NCI-H2171 treated with DMSO at 0.1 percent for 48 hours (cell line): ENCODE data around the gene NUDT2.
"Not testable (repeated sequence)": the region's sequence is repeated elsewhere in the genome, so short reads cannot be mapped to it uniquely, and the experiment has no call there.

Experiments used
- DNase-seq: peaks from one replicate; lab custom pipeline; 2025; lab: John Stamatoyannopoulos, UW

Gene NUDT2

DNA sequence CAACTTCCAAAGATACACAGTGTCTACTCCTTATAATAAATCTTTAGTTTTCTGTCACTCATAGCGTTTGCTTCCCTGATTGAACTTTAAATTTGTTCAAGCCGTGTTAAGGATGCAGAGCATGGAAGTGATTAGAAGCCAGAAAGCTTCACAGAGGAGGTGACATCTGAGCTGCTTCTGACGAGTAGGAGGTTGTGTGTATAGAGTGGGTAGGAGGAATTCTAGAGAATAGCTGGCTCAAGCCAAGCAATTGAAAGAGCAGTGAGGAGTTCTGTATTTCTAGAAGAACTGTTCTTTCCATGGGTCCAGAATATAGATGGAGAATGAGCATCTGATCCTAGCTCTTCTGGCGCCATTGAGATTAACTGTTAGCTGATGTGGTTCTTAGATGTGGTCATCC, 6.0 kb downstream of the NUDT2 start:
- no peak for DNase-seq

DNA sequence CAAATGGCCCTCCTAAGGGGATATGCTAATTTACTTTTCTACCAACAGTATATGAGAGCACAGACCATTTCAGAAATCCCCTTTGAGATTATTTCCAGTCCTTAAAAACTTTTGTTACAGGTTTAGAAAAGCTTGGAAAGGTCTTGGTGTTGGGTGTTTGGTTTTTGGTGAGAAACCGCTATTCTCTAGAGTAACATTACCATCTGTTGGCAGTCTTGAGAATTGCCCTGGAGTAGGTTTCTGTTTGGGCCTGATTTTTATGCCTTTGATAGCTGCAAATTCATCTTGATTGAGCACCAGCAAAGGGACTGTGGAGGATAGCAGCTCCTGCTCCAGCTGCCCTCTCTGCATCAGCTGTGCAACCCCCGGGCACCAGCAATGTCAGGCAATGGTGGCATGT, 8.0 kb downstream of the NUDT2 start:
- DNase-seq: peak; percentile 25

DNA sequence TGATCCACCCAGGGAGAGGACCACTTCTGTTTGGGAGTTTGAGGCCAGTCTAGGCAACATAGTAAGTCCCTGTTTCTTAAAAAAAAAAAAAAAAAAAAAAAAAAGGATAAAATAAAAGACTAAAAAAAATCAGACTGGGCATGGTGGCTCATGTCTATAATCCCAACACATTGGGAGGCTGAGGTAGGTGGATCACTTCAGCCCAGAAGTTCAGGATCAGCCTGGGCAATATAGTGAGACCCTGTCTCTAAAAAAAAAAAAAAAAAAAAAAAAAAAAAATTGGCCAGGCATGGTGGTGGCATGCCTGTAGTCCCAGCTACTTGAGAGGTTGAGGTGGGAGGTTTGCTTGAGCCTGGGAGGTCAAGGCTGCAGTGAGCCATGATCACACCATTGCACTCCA, 8.7 kb downstream of the NUDT2 start:
- not testable (repeated sequence) for DNase-seq

DNA sequence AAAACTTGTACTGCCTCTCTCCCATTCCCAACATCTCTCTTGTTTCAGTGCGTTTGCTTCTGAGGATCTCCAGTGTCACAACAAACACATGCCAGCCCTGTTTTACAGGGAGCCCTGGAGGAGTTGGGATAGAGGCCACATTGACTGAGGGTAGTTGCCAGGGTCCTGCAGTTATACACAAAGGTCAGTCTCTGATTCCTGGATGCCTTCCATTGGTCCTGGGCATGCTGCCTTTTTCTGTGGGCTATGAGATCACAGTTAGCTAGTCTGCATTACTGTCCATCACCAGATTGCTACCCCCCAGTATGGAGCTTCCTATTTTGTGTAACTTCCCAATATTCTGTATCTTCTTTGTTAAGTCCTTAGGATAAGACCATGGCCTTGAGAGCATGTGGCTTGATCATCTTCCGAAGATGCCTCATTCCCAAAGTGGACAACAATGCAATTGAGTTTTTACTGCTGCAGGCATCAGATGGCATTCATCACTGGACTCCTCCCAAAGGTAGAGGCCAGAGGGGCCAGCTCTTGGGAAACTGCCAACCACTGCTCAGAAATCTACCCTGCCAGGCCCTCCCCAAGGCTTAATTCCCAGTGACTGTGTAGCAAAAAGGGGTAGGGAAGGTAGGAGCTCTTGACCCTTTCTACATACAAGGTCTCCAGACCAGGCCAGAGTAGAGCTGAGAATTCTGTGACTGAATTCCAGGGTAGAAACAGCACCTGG, 9.5 kb downstream of the NUDT2 start:
- no peak for DNase-seq

DNA sequence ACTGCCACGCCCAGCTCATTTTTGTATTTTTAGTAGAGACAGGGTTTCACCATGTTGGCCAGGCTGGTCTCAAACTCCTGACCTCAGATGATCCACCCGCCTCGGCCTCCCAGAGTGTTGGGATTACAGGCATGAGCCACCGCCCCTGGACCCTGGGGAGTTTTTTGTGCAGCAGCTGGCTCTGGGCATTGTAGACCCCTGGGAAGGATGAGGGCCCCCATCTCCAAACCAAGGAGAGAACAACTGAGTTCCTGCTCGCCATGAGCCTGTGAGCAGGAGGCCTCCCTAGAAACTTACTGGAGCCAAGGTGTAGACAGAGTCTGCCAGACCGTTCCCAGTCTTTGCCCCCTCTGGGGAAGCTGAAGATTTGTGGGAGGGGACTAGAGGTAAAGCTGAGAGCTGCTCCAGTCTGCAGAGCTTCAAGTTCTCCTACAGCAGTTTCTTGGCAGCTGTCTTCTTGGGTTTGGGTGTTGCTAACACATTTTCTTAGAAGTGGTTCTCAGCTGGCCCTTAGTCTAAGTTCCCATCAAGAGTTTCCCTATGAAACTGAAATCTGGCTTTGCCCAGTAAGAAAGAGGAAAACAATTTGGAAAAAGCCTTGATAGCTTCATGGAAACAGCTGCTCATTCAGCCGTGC, 12.4 kb downstream of the NUDT2 start:
- DNase-seq: no peak

DNA sequence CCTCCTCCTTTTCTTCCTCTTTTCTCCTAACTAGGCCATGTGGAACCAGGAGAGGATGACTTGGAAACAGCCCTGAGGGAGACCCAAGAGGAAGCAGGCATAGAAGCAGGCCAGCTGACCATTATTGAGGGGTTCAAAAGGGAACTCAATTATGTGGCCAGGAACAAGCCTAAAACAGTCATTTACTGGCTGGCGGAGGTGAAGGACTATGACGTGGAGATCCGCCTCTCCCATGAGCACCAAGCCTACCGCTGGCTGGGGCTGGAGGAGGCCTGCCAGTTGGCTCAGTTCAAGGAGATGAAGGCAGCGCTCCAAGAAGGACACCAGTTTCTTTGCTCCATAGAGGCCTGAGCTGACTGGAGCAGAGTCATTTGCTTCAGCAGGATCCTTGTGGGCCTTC, 13.7 kb downstream of the NUDT2 start:
- no peak for DNase-seq

DNA sequence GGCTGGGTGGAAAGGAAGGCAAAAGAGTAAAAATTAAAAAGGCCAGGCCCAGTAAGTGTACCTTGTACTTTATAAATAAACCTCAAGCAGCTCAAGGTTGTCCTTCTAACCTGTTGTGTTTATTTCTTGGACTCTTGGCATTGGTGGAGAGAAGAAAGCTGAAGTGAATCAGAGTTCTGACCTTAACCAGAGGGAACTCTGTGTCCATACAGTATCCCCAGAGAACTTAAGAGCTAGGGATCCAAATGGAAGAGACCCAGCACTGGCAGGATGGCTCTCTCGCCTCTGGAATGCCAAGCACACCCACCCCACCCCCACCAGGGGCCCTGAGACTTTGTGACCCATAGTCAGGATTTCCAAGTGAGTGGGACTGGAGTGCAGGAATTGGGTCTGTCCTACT, 14.2 kb downstream of the NUDT2 start:
- no peak for DNase-seq

DNA sequence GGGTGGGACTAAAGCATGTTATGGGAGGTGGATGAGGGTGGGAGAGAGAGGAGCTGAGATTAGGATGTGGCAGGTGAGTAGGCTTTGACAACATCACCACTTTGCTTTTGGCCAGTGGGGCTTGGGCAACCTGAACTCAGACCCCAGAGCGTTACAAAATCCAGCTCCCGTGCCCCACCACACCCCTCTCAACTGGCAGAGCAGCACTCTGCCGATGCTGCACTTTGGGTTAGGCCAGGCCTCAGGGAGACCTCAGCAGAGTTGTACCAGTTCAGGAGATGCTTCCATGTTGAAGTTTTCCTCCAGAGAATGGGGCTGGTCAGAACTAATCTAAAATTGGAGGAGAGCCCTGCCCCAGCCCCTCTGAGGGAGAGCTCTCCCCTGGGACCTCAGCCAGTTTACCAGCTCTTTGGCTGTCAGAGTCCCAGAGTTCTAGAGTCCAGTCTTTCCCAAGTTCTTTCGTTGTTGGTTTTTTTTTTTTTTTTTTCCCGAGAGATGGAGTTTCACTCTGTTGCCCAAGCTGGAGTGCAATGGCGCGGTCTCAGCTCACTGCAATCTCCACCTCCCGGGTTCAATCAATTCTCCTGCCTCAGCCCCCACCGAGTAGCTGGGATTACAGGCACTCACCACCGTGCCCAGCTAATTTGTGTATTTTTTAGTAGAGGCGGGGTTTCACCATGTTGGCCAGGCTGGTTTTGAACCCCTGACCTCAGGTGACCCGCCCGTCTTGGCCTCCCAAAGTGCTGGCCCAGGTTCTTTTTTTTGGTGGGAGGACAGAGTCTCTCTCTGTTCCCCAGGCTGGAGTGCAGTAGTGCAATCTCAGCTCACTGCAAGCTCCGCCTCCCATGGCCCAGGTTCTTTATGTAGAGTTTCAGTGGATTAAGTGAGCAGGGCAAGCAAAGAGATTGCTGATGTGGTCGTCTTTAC, 17.8 kb downstream of the NUDT2 start:
- no peak for DNase-seq

DNA sequence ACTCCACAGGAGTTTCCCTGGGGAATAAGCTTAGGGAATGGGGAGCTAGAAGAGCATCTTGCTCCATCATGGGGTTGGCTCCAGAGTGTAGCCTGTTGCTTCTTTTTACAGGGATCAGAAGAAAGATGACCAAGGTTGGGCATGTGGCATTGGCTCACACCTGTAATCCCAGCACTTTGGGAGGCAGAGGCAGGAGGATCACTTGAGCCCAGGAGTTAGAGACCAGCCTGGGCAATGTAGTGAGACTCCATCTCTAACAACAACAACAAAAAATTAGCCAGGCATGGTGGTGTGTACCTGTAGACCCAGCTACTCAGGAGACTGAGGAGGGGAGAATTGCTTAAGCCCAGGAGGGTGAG, 18.4 kb downstream of the NUDT2 start:
- DNase-seq: no peak

DNA sequence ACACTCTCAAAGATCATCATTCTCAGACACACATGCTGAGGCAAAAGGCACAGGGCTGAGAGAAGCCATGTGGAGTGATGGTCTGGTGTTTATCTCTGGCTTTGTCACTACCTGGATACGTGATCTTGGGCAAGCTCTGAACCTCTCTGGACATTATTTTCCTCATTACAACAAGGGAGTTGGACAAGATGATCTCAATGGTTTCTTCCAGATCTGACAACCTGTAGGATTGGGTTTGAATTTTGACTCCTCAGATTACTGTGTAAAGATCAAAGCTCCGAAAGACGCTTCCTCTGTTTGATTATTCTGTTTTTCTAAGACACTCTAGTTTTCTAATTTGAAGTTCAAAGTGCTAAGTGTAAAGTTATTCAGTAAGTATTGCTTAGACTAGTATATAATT, 20.0 kb downstream of the NUDT2 start:
- DNase-seq: no peak

DNA sequence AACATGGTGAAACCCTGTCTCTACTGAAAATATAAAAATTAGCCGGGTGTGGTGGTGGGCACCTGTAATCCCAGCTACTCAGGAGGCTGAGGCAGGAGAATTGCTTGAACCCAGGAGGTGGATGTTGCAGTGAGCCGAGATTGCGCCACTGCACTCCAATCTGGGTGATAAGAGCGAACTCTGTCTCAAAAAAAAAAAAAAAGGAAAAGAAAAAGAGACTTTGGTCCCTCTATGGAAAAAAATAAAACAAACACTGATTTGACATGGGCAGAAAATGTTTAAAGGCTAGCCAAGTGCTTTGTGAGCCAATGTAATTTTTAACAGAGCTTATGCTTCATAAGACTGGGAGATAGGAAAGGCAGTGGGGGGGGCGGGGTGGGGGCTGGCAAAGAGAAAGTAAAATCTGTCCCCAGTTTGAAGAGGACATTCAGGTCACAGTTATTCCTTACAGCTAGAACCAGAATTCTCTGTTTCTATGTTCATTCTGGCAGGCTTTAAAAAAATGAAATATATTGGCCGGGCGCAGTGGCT, 22.8 kb downstream of the NUDT2 start:
- not testable (repeated sequence) for DNase-seq

DNA sequence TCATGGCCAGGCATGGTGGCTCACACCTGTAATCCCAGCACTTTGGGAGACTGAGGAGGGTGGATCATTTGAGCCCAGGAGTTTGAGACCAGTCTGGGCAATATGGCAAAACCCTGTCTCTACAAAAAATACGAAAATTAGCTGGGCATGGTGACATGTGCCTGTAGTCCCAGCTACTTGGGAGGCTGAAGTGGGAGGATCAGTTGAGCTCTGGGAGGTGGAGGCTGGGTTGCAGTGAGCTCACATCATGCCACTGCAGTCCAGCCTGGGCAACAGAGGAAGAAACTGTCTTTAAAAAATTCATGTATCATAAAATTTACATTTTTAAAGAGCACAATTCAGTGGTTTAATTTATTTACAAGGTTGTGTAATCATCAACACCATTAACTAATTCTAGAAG, 23.6 kb downstream of the NUDT2 start:
- DNase-seq: not testable (repeated sequence)

DNA sequence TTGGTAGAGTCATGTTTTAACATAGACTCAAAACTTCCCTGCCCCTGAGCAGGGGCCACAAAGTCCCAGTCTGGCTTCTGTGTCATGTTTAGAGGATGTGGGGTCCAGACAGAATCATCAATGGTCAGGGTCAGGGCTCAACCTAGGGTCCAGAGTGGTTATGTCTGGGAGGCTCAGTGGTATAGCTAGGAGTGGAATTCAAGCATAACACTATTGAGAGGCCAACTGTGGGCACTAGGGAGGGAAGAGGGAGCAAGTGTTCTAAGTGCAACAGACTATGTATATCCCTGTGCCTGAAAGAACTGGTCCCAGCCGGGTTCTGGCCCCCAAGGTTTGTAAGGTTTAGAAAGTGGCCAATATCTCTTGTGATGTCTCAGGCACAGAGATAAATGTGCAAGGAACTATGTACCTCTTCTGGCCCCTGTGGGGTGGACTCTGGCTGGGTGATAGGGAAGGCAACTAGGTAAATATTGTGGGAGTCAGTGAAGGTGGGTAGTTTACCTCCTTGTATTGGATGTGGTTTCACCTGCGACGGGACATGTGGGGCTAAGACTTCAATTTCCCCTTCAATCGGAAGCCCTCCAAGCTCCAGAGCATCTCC, 33.3 kb downstream of the NUDT2 start:
- DNase-seq: no peak

DNA sequence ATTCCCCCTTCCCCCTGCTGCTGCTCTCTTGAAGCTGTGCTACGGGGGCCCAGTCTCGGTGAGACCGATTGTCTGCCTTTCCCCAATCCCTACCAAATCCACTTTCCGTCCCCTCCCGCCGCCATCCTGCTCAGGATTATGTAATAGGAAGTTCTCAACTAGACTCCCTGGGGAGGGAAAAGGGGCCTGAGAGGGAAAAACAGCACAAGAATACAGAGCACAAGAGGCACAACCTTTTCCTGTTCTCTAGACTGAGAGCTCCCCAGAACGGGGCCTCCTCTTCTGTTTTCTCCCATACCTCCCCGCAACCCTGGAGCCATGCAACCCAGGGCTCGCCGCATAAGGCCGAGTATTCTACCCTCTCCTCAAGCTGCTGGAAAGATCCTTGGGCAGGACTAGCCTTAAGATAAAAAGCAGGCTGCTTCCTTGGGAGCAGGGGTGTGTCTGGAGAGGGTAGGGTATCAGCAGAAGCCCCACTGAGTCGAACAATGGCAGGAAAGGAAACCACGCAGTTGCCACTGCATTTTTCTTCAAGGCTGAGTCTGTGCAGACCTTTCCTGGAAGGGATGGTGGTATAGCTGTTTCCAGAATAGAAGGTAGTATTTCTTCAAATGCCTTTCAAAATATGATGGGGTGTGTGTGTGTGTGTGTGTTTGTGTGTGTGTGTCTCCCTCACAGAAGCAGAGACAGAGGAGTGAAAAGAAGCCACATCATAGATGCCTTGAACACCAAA, 34.4 kb downstream of the NUDT2 start:
- no peak for DNase-seq

DNA sequence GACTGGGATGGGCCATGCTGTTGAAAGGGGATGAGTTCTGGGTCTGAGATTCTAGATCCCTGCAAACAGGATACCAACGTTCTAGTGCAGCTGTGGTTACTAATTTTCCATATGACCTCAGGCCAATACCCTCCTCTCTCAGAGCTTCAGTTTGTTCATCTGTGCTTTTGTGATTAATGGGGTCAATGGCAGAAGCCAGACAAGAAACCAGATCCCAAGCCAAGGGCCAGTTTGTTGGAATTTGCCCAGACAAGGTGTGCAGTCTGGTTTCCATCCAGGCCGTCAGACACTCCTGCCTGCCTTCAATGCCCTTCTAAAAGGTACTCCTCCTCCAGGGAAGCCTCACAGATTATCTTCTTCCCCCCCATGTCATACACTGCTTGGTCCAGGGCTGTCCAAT, 35.9 kb downstream of the NUDT2 start:
- no peak for DNase-seq

DNA sequence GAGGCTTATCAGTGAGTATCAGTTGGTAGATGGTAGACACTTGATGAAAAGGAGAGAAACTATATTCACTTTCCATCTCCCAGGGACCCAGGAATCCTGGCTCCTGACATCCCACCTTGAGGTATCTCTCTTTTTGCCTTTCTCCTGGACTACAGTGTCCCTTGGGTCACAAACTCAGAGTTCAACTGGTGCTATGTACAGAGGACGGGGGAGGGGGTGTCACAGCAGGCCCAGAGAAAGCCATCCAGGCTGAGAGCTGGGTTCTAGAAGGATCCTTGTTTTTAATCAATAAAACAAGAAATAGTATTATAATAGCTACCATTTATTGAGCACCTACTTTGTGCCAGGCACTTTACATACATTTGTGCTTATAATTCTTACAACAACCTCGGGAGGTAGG, 37.0 kb downstream of the NUDT2 start:
- no peak for DNase-seq

DNA sequence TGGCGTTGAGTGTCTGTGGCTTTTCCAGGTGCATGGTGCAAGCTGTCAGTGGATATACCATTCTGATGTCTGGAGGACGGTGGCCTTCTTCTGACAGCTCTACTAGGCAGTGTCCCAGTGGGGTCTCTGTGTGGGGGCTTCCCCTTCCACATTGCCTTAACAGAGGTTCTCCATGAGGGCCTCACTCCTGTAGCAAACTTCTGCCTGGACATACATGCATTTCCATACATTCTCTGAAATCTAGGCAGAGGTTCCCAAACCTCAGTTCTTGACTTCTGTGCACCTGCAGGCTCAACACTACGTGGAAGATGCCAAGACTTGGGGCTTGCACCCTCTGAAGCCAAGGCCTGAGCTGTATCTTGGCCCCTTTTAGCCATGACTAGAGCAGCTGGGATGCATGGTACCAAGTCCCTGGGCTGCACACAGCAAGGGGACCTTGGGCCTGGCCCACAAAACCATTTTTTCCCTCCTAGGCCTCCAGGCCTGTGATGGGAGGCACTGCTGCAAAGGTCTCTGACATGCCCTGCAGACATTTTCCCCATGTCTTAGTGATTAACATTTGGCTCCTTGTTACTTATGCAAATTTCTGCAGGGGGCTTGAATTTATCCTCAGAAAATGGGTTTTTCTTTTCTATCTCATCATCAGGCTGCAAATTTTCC, 38.5 kb downstream of the NUDT2 start:
- not testable (repeated sequence) for DNase-seq

DNA sequence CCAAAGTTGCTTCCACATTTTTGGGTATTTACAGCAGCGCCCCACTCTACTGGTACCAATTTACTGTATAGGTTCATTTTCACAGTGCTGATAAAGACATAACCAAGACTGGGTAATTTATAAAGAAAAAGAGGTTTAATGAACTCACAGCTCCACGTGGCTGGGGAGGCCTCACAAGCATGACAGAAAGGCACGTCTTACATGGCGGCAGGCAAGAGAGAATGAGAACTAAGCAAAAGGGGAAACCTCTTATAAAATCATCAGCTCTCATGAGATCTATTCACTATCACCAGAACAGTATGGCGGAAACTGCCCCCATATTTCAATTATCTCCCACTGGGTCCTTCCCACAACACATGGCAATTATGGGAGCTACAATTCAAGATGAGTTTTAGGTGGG, 39.4 kb downstream of the NUDT2 start:
- DNase-seq: not testable (repeated sequence)

DNA sequence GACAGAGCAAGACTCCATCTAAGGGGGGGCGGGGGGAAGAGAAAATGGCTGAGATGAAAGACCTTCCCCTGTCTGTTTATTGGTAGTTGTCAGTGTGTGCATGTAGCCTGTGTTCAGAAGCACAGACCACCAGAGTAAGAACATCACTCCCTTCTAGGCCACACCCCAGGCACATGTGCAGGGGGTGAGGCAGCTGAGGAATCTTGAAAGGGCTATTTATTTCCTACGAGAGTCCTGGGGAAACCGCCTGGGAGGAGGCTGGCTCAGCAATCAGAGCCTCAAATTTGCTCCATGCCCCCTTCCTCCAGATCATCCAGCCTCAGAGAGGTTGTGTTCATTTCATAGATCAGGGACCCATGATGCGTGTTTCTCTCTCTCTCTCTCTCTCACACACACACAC, 40.3 kb downstream of the NUDT2 start:
- no peak for DNase-seq

DNA sequence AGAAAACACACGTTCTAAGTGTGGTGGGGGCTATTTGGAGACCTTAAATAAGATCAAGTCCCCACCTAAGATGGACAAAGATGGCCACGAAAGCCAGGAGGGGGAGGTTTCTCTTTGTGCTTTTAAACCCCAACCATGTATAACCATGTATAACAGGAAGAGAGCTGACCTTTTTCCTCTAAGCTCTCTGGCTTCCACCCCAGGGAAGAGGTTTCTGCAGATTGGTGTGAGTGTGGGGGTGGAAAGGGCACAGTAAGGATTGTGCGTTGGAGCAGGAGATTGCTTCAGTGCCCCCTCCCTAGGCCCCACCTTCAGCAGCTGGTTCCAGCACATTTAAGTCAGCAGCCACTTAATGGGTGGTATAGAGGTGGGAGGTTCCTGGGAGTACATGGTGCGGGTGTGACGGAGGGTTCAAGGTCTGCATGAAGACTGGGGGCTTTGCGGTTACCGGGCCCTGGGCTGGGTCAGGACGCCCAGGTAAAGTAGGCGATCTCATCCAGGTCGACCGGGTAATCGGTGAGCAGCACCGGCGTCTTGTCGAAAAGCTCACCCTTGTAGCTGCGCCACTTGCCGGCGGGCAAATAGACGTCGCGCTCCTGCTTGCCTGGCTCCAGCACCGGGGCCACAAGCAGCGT, 41.1 kb downstream of the NUDT2 start:
- DNase-seq: no peak
